OCI-LY1 (cell line): Measurements from ENCODE around the gene PTPN2.
A peak's percentile ranks its signal among the peaks of the same experiment; 100 is the strongest.
"Not testable (repeated sequence)": the region's sequence is repeated elsewhere in the genome, so short reads cannot be mapped to it uniquely, and the experiment has no call there.

ENCODE experiments used
- H2AFZ ChIP-seq: fragments of 200-600 bp; sonication (generic), shearing (Covaris generic); 2 replicates; pipeline ENCODE4 v1.6.0; 2014; ENCODE audit warnings: antibody characterized with exemption, mild to moderate bottlenecking, low read length
- H3F3A ChIP-seq: fragments of 200-600 bp; sonication (generic), shearing (Covaris generic); 2 replicates; pipeline ENCODE4 v1.6.0; 2014; ENCODE audit warnings: mild to moderate bottlenecking, antibody characterized with exemption, low read length, moderate library complexity; ENCODE audit not compliant: insufficient read depth
- H3K27ac ChIP-seq: fragments of 200-600 bp; sonication (generic); 2 replicates; pipeline ENCODE4 v1.5.1; 2014; ENCODE audit warnings: low read length, mixed run types, mild to moderate bottlenecking, low read depth; ENCODE audit not compliant: poor library complexity, severe bottlenecking
- H3K27me3 ChIP-seq: fragments of 200-600 bp; sonication (generic); 2 replicates; pipeline ENCODE4 v1.6.0; 2014; ENCODE audit warnings: antibody characterized with exemption, mild to moderate bottlenecking, low read length, moderate library complexity; ENCODE audit not compliant: insufficient read depth
- H3K36me3 ChIP-seq: fragments of 200-600 bp; sonication (generic); 2 replicates; pipeline ENCODE4 v1.6.1; 2014; ENCODE audit warnings: mild to moderate bottlenecking, antibody characterized with exemption, low read length, moderate library complexity, mixed read lengths; ENCODE audit not compliant: insufficient read depth
- H3K4me1 ChIP-seq: fragments of 200-600 bp; sonication (generic); 2 replicates; pipeline ENCODE4 v1.5.1; 2014; ENCODE audit warnings: mild to moderate bottlenecking, low read length, moderate library complexity; ENCODE audit not compliant: insufficient read depth, severe bottlenecking
- H3K4me2 ChIP-seq: fragments of 200-600 bp; sonication (generic), shearing (Covaris generic); 2 replicates; pipeline ENCODE4 v1.6.1; 2014; ENCODE audit warnings: low read length
- H3K4me3 ChIP-seq: fragments of 200-600 bp; sonication (generic); 2 replicates; pipeline ENCODE4 v1.5.1; 2014; ENCODE audit warnings: low read length, low read depth, mild to moderate bottlenecking, mixed read lengths; ENCODE audit not compliant: poor library complexity, severe bottlenecking
- H3K79me2 ChIP-seq: fragments of 200-600 bp; shearing (Covaris generic); 2 replicates; pipeline ENCODE4 v1.6.1; 2016; ENCODE audit warnings: mixed run types, low read length, mixed read lengths; ENCODE audit not compliant: insufficient read depth
- H3K9ac ChIP-seq: fragments of 200-600 bp; sonication (generic), shearing (Covaris generic); 2 replicates; pipeline ENCODE4 v1.6.1; 2014; ENCODE audit warnings: mild to moderate bottlenecking, low read length, mixed read lengths
- H3K9me2 ChIP-seq: fragments of 200-600 bp; sonication (generic), shearing (Covaris generic); 2 replicates; pipeline ENCODE4 v1.6.1; 2014; ENCODE audit warnings: low read depth, mild to moderate bottlenecking, low read length, mixed read lengths
- H3K9me3 ChIP-seq: fragments of 200-600 bp; shearing (Covaris generic); 2 replicates; pipeline ENCODE4 v1.6.1; 2014; ENCODE audit warnings: low read length, mixed read lengths
- H4K20me1 ChIP-seq: fragments of 200-600 bp; sonication (generic), shearing (Covaris generic); 2 replicates; pipeline ENCODE4 v1.6.0; 2016; ENCODE audit warnings: mild to moderate bottlenecking, low read length; ENCODE audit not compliant: insufficient read depth
- CTCF ChIP-seq: fragments of 200-600 bp; sonication (generic), shearing (Covaris generic); IDR thresholded peaks from 2 replicates; pipeline ENCODE4 v1.5.1; 2017; ENCODE audit warnings: mild to moderate bottlenecking, antibody characterized with exemption, low read length, moderate library complexity, mixed read lengths
- EZH2 ChIP-seq: fragments of 200-600 bp; sonication (generic), shearing (Covaris generic); IDR thresholded peaks from 2 replicates; pipeline ENCODE4 v1.8.0; 2017; ENCODE audit warnings: borderline replicate concordance, mixed run types, mild to moderate bottlenecking, antibody characterized with exemption, low read length, moderate library complexity, mixed read lengths

Gene PTPN2

GRCh38 chr18:12779043-12779442 lies 105.0 kb downstream of the PTPN2 start:
- peak; percentile 17; the same call in 1 of the 2 replicates for TF ChIP-seq CTCF
- TF ChIP-seq EZH2: no peak
- no peak overlapping the region for H2AFZ ChIP-seq

DNA sequence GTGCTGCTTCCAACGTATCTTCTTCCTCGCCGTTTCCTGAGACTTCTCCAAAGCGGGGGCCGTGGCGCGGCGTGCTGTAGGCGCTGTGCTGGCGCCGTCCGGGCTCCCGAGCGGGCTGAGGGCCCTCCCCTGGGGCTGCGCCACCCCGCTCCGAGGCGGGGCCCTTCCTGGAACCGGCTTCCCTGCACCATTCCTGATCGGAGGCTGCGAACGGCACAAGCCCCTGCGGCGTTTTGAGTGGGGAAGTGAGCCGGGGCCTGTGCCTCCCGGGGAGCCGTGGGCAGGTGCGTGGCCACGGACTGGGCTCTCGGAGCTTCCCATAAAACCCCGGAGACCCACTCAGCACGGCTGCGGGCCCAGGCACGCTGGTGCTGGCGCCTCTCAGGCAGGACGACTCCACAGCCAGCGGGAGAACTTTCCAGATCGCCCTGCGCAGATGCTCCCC lies 106.5 kb downstream of the PTPN2 start:
- Histone ChIP-seq H3K9me3 (no peaks in the 10 kb centered on the region), H3K4me1 (no peaks in the 10 kb centered on the region), H3K27ac (no peak overlapping the region), H4K20me1 (no peaks in the 10 kb centered on the region), H3K9me2 (no peaks in the 10 kb centered on the region), H3F3A (no peaks in the 10 kb centered on the region), H2AFZ (no peak overlapping the region), H3K4me2 (no peak overlapping the region), H3K9ac (no peak overlapping the region), H3K4me3 (no peak overlapping the region), H3K27me3 (no peaks in the 10 kb centered on the region), H3K79me2 (no peaks in the 10 kb centered on the region), H3K36me3 (no peaks in the 10 kb centered on the region)
- TF ChIP-seq CTCF: no peak
- no peak for TF ChIP-seq EZH2

More at GRCh38 chr18:12779043-12779442, 105.0 kb downstream of the PTPN2 start:
- Histone ChIP-seq H3K27ac (no peak overlapping the region), H3F3A (no peaks in the 10 kb centered on the region), H3K9me2 (no peaks in the 10 kb centered on the region), H3K9me3 (no peaks in the 10 kb centered on the region), H4K20me1 (no peaks in the 10 kb centered on the region), H3K79me2 (no peaks in the 10 kb centered on the region), H3K4me3 (no peak overlapping the region), H3K27me3 (no peaks in the 10 kb centered on the region), H3K4me2 (no peak overlapping the region), H3K4me1 (no peaks in the 10 kb centered on the region), H3K9ac (no peak overlapping the region), H3K36me3 (no peaks in the 10 kb centered on the region)

GRCh38 chr18:12776821-12777471 lies 107.1 kb downstream of the PTPN2 start:
- H3K9ac ChIP-seq: no peak overlapping the region
- no peaks in the 10 kb centered on the region for H3K9me2 ChIP-seq
- no peaks in the 10 kb centered on the region for H4K20me1 ChIP-seq
- no peaks in the 10 kb centered on the region for H3K36me3 ChIP-seq
- no peaks in the 10 kb centered on the region for H3K27me3 ChIP-seq
- TF ChIP-seq EZH2: no peak
- TF ChIP-seq CTCF: no peak
- H3K4me3 ChIP-seq: no peak overlapping the region
- no peak overlapping the region for H2AFZ ChIP-seq
- no peaks in the 10 kb centered on the region for H3F3A ChIP-seq
- no peaks in the 10 kb centered on the region for H3K9me3 ChIP-seq
- H3K27ac ChIP-seq: no peak overlapping the region
- H3K79me2 ChIP-seq: no peaks in the 10 kb centered on the region
- no peak overlapping the region for H3K4me2 ChIP-seq
- H3K4me1 ChIP-seq: no peaks in the 10 kb centered on the region

- H3F3A ChIP-seq, H2AFZ ChIP-seq, H3K9ac ChIP-seq, H3K4me1 ChIP-seq, H3K27me3 ChIP-seq, H3K9me3 ChIP-seq, H3K4me3 ChIP-seq, H3K27ac ChIP-seq, H3K36me3 ChIP-seq, H4K20me1 ChIP-seq, H3K9me2 ChIP-seq, H3K79me2 ChIP-seq, H3K4me2 ChIP-seq: not testable (repeated sequence)
Measured at GRCh38 chr18:12776415-12776814, 107.6 kb downstream of the PTPN2 start.
